ENCODE results near the gene SPINK4.

DNA sequence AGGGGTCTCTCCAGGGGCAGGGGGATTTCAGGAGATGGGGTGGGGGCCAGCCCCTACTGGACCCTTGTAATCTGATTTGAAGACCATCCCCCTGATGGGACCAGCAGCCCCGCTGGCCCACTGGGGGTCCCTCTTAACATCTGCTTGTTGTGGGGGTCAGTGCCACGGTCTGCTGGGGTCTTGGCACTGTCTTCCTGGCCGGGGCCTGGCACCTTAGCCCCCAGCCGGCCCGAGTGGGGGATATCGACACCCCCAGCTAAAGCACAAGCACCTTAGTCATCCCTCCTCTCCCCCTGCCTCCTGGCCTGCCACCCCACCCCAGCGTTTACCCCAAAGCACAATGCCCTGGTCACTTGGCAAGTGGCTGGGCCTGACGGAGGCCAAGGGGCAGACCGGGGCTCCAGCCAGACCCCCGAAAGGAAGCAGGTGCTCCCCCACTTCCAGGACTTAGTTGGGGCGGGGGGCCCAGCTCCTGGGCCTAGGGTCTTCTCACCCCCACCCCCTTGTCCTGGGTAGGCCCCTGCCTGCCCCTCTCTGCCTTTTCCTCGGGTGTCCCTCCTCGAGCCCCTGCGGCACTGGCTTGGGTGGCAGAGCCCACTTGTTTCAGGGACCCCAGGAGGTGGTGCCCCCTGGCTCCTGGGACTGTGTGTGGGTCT, 49.0 kb downstream of the SPINK4 start:
- TF ChIP-seq POLR2AphosphoS5 (IDR thresholded peaks at IDR 0.05; ENCODE audit: low read depth, low read length) (no peak), POLR2A (IDR thresholded peaks at IDR 0.05; ENCODE audit: low read depth, low read length) (no peak)

Data from GM12892 (cell line).